ENCODE results near the gene MYRFL. TPM values are rescaled to one million over a fixed set of nuclear protein-coding genes. Genes with fewer than 3 reads are reported as not detected.

MYRFL gene
- total RNA-seq, 1 donor from 2014 or later, result 0.20 TPM

DNA sequence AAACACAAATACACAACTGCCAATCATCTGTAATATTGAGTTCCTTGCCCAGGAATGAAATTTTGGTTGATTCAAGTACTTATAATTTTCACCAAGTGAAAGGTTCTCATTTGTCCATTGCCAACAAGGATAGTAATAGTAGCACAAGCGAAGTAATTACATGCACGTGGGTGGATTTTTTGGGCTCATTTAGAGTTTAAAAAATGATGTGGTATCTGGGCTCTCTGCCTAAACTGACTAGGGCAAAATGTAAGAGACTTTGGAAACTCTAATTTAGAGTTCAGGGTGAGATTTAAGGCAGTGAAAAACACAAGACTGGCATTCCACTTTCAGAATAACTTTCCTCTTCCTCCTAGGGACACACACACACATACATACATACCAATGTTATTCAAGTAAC is 111.7 kb downstream of the MYRFL start:
- H3K27me3 Mint-ChIP-seq (ENCODE audit: low read depth, unreplicated experiment), result no peaks in the 10 kb centered on the region
- H3K4me3 Mint-ChIP-seq (ENCODE audit: unreplicated experiment), result no peak overlapping the region
- H3K27ac Mint-ChIP-seq (ENCODE audit: unreplicated experiment), result no peak overlapping the region
- Histone ChIP-seq H3K27me3 (ENCODE audit: insufficient read depth, low read length) (peaks cover 3% of the 10 kb centered on the region), H3K36me3 (ENCODE audit: insufficient read depth, low read length) (no peaks in the 10 kb centered on the region), H3K4me3 (ENCODE audit: insufficient read depth, low read depth, low read length) (no peak overlapping the region), H4K20me1 (ENCODE audit: insufficient read depth, low read length) (no peaks in the 10 kb centered on the region), H2AFZ (ENCODE audit: low read depth, low read length) (no peak overlapping the region), H3K79me2 (ENCODE audit: insufficient read depth, low read length) (no peaks in the 10 kb centered on the region), H3K9ac (ENCODE audit: low read length) (no peak overlapping the region), H3K4me1 (ENCODE audit: insufficient read depth, low read length) (no peaks in the 10 kb centered on the region), H3K4me2 (ENCODE audit: low read length) (no peak overlapping the region), H3K9me3 (ENCODE audit: insufficient read depth, low read depth, low read length) (no peaks in the 10 kb centered on the region), H3K27ac (ENCODE audit: low read depth, low read length) (no peak overlapping the region)
- FAIRE-seq (no peak), DNase-seq (ENCODE audit: low read depth) (no peak)
- TF ChIP-seq EZH2 (IDR thresholded peaks at IDR 0.05; ENCODE audit: insufficient read depth, low read length), result no peak
- TF ChIP-seq CTCF (IDR thresholded peaks at IDR 0.05; ENCODE audit: insufficient read depth, low read depth, low read length), result no peak
- H3K9me3 Mint-ChIP-seq (ENCODE audit: unreplicated experiment), result no peaks in the 10 kb centered on the region
- H3K4me1 Mint-ChIP-seq (ENCODE audit: low read depth, unreplicated experiment), result peaks cover 22% of the 10 kb centered on the region
- no peaks in the 10 kb centered on the region for H3K36me3 Mint-ChIP-seq (ENCODE audit: low read depth, unreplicated experiment)

GRCh38 chr12:69947123-69947522 is 122.1 kb downstream of the MYRFL start:
- H3K4me1 Mint-ChIP-seq (ENCODE audit: low read depth, unreplicated experiment), result no peaks in the 10 kb centered on the region
- TF ChIP-seq EZH2 (IDR thresholded peaks at IDR 0.05; ENCODE audit: insufficient read depth, low read length) (no peak), CTCF (IDR thresholded peaks at IDR 0.05; ENCODE audit: insufficient read depth, low read depth, low read length) (no peak)
- no peaks in the 10 kb centered on the region for H3K79me2 ChIP-seq (ENCODE audit: insufficient read depth, low read length)
- no peaks in the 10 kb centered on the region for H3K36me3 Mint-ChIP-seq (ENCODE audit: low read depth, unreplicated experiment)
- H2AFZ ChIP-seq (ENCODE audit: low read depth, low read length), result no peak overlapping the region
- no peaks in the 10 kb centered on the region for H3K27me3 ChIP-seq (ENCODE audit: insufficient read depth, low read length)
- H3K9me3 ChIP-seq (ENCODE audit: insufficient read depth, low read depth, low read length), result no peaks in the 10 kb centered on the region
- FAIRE-seq (no peak), DNase-seq (ENCODE audit: low read depth) (no peak)
- H3K9ac ChIP-seq (ENCODE audit: low read length), result no peak overlapping the region
- H3K4me3 ChIP-seq (ENCODE audit: insufficient read depth, low read depth, low read length), result no peak overlapping the region
- H3K4me1 ChIP-seq (ENCODE audit: insufficient read depth, low read length), result no peaks in the 10 kb centered on the region
- no peaks in the 10 kb centered on the region for H4K20me1 ChIP-seq (ENCODE audit: insufficient read depth, low read length)
- H3K36me3 ChIP-seq (ENCODE audit: insufficient read depth, low read length), result no peaks in the 10 kb centered on the region
- peaks cover 6% of the 10 kb centered on the region for H3K9me3 Mint-ChIP-seq (ENCODE audit: unreplicated experiment)
- H3K27me3 Mint-ChIP-seq (ENCODE audit: low read depth, unreplicated experiment), result no peaks in the 10 kb centered on the region
- H3K27ac Mint-ChIP-seq (ENCODE audit: unreplicated experiment), result no peak overlapping the region
- no peak overlapping the region for H3K4me3 Mint-ChIP-seq (ENCODE audit: unreplicated experiment)
- no peak overlapping the region for H3K4me2 ChIP-seq (ENCODE audit: low read length)
- H3K27ac ChIP-seq (ENCODE audit: low read depth, low read length), result no peak overlapping the region

GRCh38 chr12:69947897-69948296 is 122.9 kb downstream of the MYRFL start:
- Histone ChIP-seq H3K4me2 (ENCODE audit: low read length) (no peak overlapping the region), H3K27me3 (ENCODE audit: insufficient read depth, low read length) (no peaks in the 10 kb centered on the region), H3K36me3 (ENCODE audit: insufficient read depth, low read length) (no peaks in the 10 kb centered on the region), H3K9ac (ENCODE audit: low read length) (no peak overlapping the region), H3K27ac (ENCODE audit: low read depth, low read length) (no peak overlapping the region), H4K20me1 (ENCODE audit: insufficient read depth, low read length) (no peaks in the 10 kb centered on the region), H3K4me1 (ENCODE audit: insufficient read depth, low read length) (no peaks in the 10 kb centered on the region), H2AFZ (ENCODE audit: low read depth, low read length) (no peak overlapping the region), H3K9me3 (ENCODE audit: insufficient read depth, low read depth, low read length) (no peaks in the 10 kb centered on the region), H3K4me3 (ENCODE audit: insufficient read depth, low read depth, low read length) (no peak overlapping the region), H3K79me2 (ENCODE audit: insufficient read depth, low read length) (no peaks in the 10 kb centered on the region)
- H3K4me1 Mint-ChIP-seq (ENCODE audit: low read depth, unreplicated experiment), result no peaks in the 10 kb centered on the region
- H3K27me3 Mint-ChIP-seq (ENCODE audit: low read depth, unreplicated experiment), result no peaks in the 10 kb centered on the region
- H3K4me3 Mint-ChIP-seq (ENCODE audit: unreplicated experiment), result no peak overlapping the region
- H3K27ac Mint-ChIP-seq (ENCODE audit: unreplicated experiment), result no peak overlapping the region
- FAIRE-seq, result no peak
- no peaks in the 10 kb centered on the region for H3K36me3 Mint-ChIP-seq (ENCODE audit: low read depth, unreplicated experiment)
- DNase-seq (ENCODE audit: low read depth), result no peak
- TF ChIP-seq EZH2 (IDR thresholded peaks at IDR 0.05; ENCODE audit: insufficient read depth, low read length), result no peak
- TF ChIP-seq CTCF (IDR thresholded peaks at IDR 0.05; ENCODE audit: insufficient read depth, low read depth, low read length), result no peak
- H3K9me3 Mint-ChIP-seq (ENCODE audit: unreplicated experiment), result peaks cover 6% of the 10 kb centered on the region

All from astrocyte (in vitro differentiated cells and primary cell).